Measurements from ENCODE around the gene SLIT3.
A peak's percentile ranks its signal among the peaks of the same experiment; 100 is the strongest.

SLIT3 gene

GRCh38 chr5:168778536-168778935 lies 522.4 kb downstream of the SLIT3 start:
- no peak for DNase-seq (ENCODE audit: low read depth)
- TF ChIP-seq CTCF (conservative IDR thresholded peaks at IDR 0.05; ENCODE audit: low read depth, low read length): no peak
- H3K4me3 ChIP-seq (ENCODE audit: low read length): no peak overlapping the region

GRCh38 chr5:168777651-168778050 lies 523.3 kb downstream of the SLIT3 start:
- DNase-seq (ENCODE audit: low read depth): no peak
- TF ChIP-seq CTCF (conservative IDR thresholded peaks at IDR 0.05; ENCODE audit: low read depth, low read length): no peak
- H3K4me3 ChIP-seq (ENCODE audit: low read length): no peak overlapping the region

- TF ChIP-seq CTCF (conservative IDR thresholded peaks at IDR 0.05; ENCODE audit: low read depth, low read length): no peak
- DNase-seq (ENCODE audit: low read depth): no peak
Measured at GRCh38 chr5:168776070-168776469, 524.9 kb downstream of the SLIT3 start.

GRCh38 chr5:168773226-168773625 lies 527.7 kb downstream of the SLIT3 start:
- no peak for TF ChIP-seq CTCF (conservative IDR thresholded peaks at IDR 0.05; ENCODE audit: low read depth, low read length)
- no peak for DNase-seq (ENCODE audit: low read depth)
- H3K4me3 ChIP-seq (ENCODE audit: low read length): no peak overlapping the region

More at GRCh38 chr5:168776070-168776469, 524.9 kb downstream of the SLIT3 start:
- no peak overlapping the region for H3K4me3 ChIP-seq (ENCODE audit: low read length)

- TF ChIP-seq CTCF (conservative IDR thresholded peaks at IDR 0.05; ENCODE audit: low read depth, low read length): no peak
- DNase-seq (ENCODE audit: low read depth): no peak
- no peak overlapping the region for H3K4me3 ChIP-seq (ENCODE audit: low read length)
Measured at GRCh38 chr5:168772316-168772961, 528.5 kb downstream of the SLIT3 start.

- peak; percentile 31 for TF ChIP-seq CTCF (conservative IDR thresholded peaks at IDR 0.05; ENCODE audit: low read depth, low read length)
- DNase-seq (ENCODE audit: low read depth): no peak
- no peak overlapping the region for H3K4me3 ChIP-seq (ENCODE audit: low read length)
Measured at GRCh38 chr5:168771678-168772077, 529.3 kb downstream of the SLIT3 start.

- no peak overlapping the region for H3K4me3 ChIP-seq (ENCODE audit: low read length)
- no peak for DNase-seq (ENCODE audit: low read depth)
- no peak for TF ChIP-seq CTCF (conservative IDR thresholded peaks at IDR 0.05; ENCODE audit: low read depth, low read length)
Measured at GRCh38 chr5:168770996-168771395, 529.9 kb downstream of the SLIT3 start.

Measured in retinal pigment epithelial cell (primary cell).